ENCODE results near the gene PSMC4.
A peak's percentile ranks its signal among the peaks of the same experiment; 100 is the strongest.
"Not testable (repeated sequence)": the region's sequence is repeated elsewhere in the genome, so short reads cannot be mapped to it uniquely, and the experiment has no call there.

Gene PSMC4

GRCh38 chr19:39949026-39949747 is 21.8 kb upstream of the PSMC4 start:
- no peak for DNase-seq

GRCh38 chr19:39951065-39951650 is 19.8 kb upstream of the PSMC4 start:
- DNase-seq: no peak

GRCh38 chr19:39951686-39952085 is 19.3 kb upstream of the PSMC4 start:
- no peak for DNase-seq

DNA sequence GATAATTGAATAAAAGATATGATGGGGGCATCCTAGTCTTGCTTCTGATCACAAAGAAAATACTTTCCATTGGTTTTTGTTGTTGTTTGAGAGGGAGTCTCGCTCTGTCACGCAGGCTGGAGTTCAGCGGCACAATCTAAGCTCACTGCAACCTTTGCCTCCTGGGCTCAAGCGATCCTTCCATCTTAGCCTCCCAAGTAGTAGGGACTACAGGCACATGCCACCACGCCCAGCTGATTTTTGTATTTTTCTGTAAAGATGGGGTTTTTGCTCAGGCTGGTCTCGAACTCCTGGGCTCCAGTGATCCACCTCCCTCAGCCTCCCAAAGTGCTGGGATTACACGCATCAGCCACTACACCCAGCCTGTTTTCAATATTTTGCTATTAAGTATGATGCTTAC is 17.1 kb upstream of the PSMC4 start:
- DNase-seq: no peak

GRCh38 chr19:39957886-39958285 is 13.1 kb upstream of the PSMC4 start:
- not testable (repeated sequence) for DNase-seq

- not testable (repeated sequence) for DNase-seq
These were observed 12.0 kb upstream of the PSMC4 start for GRCh38 chr19:39958942-39959341.

DNA sequence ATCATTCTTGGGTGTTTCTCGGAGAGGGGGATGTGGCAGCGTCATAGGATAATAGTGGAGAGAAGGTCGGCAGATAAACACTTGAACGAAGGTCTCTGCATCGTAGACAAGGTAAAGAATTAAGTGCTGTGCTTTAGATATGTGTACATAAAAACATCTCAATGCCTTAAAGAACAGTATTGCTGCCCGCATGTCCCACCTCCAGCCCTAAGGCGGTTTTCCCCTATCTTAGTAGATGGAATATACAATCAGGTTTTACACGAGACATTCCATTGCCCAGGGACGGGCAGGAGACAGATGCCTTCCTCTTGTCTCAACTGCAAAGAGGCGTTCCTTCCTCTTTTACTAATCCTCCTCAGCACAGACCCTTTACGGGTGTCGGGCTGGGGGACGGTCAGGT is 11.6 kb upstream of the PSMC4 start:
- DNase-seq: not testable (repeated sequence)

GRCh38 chr19:39963898-39964297 is 7.1 kb upstream of the PSMC4 start:
- no peak for DNase-seq

DNA sequence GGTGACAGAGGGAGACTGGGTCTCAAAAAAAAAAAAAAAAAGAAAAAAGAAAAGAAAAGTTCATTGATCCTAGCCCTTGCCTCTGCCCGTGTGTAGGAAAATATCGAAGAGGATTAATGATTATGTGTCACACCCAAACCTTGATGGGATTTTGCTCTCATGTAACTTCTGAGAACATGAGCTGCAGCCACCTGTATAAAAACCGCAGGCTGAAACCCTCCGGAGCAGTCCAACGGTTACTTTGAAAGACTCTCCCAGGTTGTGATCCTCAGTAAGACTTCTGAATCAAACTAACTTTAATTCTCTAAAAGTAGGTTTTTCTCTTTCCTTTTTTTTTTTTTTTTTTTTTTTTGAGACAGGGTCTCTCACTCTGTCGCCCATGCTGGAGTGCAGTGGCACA is 4.3 kb upstream of the PSMC4 start:
- no peak for DNase-seq

GRCh38 chr19:39967561-39967960 is 3.4 kb upstream of the PSMC4 start:
- no peak for DNase-seq

- DNase-seq: no peak
These were observed 2.2 kb upstream of the PSMC4 start for GRCh38 chr19:39968789-39969188.

DNA sequence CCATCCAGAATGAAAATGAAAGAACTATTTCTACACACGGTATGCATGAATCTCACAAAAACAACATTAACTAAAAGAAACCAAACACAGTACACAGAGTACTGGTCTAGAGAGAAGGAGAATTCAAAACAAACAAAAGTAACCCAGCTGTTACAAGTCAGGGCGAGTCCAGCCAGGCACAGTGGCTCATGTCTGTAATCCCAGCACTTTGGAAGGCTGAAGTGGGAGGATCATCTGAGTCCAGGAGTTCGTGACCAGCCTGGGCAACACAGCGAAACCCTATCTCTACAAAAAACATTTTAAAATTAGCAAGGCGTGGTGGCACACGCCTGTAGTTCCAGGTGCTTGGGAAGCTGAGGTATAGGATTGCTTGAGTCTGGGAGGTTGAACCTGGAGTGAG is 1.7 kb upstream of the PSMC4 start:
- DNase-seq: no peak

GRCh38 chr19:39969681-39970424 is 1.1 kb upstream of the PSMC4 start:
- peak in 1 of 2 donors; percentile 7 for DNase-seq

DNA sequence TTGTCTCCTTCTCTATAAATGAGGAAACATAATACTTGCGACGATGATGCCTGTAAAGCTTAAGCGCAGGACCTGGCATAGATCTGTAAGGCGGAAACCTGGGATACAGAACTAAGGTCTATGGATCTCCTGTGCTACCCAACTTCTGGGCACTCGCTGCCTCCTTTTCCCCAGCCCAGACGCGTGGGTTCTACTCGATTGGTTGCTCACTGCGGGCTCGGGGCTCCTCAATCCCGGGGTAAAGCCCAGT is 615 bp upstream of the PSMC4 start:
- no peak for DNase-seq

DNA sequence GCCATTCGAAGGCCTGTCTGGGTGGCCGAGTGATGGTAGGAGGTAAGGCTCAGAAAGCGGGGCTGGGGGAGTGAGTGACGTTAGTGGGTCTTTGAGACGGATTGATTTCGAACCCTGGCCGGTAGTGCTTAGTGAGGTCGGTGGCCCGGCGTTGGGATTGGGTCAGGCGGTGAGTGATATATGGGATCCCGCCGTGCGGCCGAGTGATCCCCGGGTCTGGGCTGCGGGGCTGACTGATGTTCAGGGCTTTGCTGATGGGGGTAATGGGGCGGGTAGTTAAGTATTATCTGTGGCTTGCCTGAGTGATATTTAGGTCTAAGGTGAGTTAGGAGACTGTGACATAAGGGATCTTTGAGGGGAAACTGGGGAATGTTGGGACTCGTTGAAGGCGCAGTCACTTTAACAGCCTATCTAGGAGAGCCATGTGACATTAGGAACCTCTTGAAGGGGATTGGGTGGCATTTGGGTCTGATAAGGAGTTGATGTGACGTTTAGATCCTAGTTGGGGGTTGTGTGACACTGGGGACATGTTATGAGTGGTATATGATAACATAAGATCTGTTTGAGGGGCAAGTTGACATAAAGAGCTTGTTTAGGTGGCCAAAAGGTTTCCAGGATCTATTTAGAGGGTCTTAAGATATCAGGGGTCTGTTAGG is 543 bp downstream of the PSMC4 start:
- no peak for DNase-seq

GRCh38 chr19:39974377-39975155 is 3.6 kb downstream of the PSMC4 start:
- no peak for DNase-seq

- DNase-seq: no peak
These were observed 11.9 kb downstream of the PSMC4 start for GRCh38 chr19:39982883-39983282.

- DNase-seq: no peak
These were observed 12.8 kb downstream of the PSMC4 start for GRCh38 chr19:39983695-39984300.

- no peak for DNase-seq
These were observed 15.7 kb downstream of the PSMC4 start for GRCh38 chr19:39986643-39987042.

- DNase-seq: no peak
These were observed 16.2 kb downstream of the PSMC4 start for GRCh38 chr19:39987167-39987566.

- no peak for DNase-seq
These were observed 16.6 kb downstream of the PSMC4 start for GRCh38 chr19:39987596-39987995.

DNA sequence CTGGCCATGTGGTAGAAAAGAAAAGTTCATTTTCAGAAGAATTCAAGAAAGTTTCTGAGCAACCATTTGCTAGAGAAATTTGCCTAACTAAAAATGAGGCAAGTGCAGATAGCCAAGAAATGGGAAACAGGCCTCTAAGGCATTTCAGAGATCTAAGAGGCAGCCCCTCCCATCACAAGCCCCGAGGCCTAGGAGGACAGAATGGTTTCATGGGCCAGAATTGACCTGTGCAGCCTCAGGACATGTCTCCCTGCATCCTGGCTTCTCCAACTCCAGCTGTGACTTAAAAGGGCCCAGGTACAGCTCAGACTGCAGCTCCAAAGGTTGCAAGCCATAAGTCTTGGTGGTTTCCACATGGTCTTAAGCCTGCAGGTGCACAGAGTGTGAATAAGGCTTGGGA is 22.6 kb downstream of the PSMC4 start:
- no peak for DNase-seq

DNA sequence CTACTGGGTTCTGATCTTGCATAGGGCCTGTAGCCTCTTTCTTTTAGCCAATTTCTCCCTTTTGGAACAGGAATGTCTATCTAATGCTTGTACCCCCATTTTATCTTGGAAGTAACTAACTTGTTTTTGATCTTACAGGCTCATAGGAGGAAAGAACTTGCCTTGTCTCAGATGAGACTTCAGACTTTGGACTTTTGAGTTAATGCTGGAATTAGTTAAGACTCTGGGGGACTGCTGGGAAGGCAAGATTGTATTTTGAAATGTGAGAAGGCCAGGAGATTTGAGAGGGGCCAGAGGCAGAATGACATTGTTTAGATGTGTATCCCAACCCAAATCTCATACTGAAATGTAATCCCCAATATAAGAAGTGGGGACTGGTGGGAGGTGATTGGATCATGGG is 23.4 kb downstream of the PSMC4 start:
- no peak for DNase-seq

Measured in activated CD4-positive, alpha-beta T cell treated with anti-CD3 and anti-CD28 coated beads for 4 hours (primary cell).